Measurements from ENCODE around the gene CCDC175.

- TF ChIP-seq CTCF (IDR thresholded peaks at IDR 0.05; ENCODE audit: low read depth, low read length), result no peak
- TF ChIP-seq POLR2A (IDR thresholded peaks at IDR 0.05; ENCODE audit: extremely low read depth, insufficient read length), result no peak
- TF ChIP-seq MAX (IDR thresholded peaks at IDR 0.05; ENCODE audit: low read depth, low read length), result no peak
Measured at GRCh38 chr14:59500732-59501131, 75.9 kb downstream of the CCDC175 start.
